SU-DHL-6 (cell line): ENCODE measurements around the gene FRY.

Experiments
- H2AFZ ChIP-seq: fragments of 200-600 bp; sonication (generic); 2 replicates; pipeline ENCODE4 v1.6.1; 2014; ENCODE audit warnings: low read depth, mild to moderate bottlenecking, moderate library complexity, mixed read lengths, antibody characterized with exemption, low read length; ENCODE audit not compliant: severe bottlenecking
- H3F3A ChIP-seq: fragments of 200-600 bp; shearing (Covaris generic); 2 replicates; pipeline ENCODE4 v1.6.0; 2016; ENCODE audit warnings: antibody characterized with exemption, mild to moderate bottlenecking; ENCODE audit not compliant: insufficient read depth
- H3K27ac ChIP-seq: fragments of 200-600 bp; sonication (generic); 2 replicates; pipeline ENCODE4 v1.5.1; 2016; ENCODE audit warnings: low read depth, mild to moderate bottlenecking, low read length, moderate library complexity, mixed read lengths
- H3K27me3 ChIP-seq: fragments of 200-600 bp; sonication (generic), shearing (Covaris generic); 2 replicates; pipeline ENCODE4 v1.6.0; 2014; ENCODE audit warnings: mild to moderate bottlenecking, low read length
- H3K36me3 ChIP-seq: fragments of 200-600 bp; sonication (generic); 2 replicates; pipeline ENCODE4 v1.6.1; 2014; ENCODE audit warnings: mild to moderate bottlenecking, low read length, mixed read lengths
- H3K4me2 ChIP-seq: fragments of 300-600, 200-600 bp; shearing (Covaris generic), sonication (generic); 2 replicates; pipeline ENCODE4 v1.6.0; 2014; ENCODE audit warnings: low read length, low read depth, mild to moderate bottlenecking; ENCODE audit not compliant: poor library complexity, severe bottlenecking
- H3K4me3 ChIP-seq: fragments of 200-600 bp; sonication (generic); 2 replicates; pipeline ENCODE4 v1.5.1; 2014; ENCODE audit warnings: antibody characterized with exemption, low read length, mild to moderate bottlenecking, mixed read lengths; ENCODE audit not compliant: insufficient read depth, poor library complexity, severe bottlenecking
- H3K79me2 ChIP-seq: fragments of 200-600 bp; sonication (generic); 2 replicates; pipeline ENCODE4 v1.6.1; 2014; ENCODE audit warnings: mild to moderate bottlenecking, low read length, moderate library complexity; ENCODE audit not compliant: insufficient read depth
- H3K9ac ChIP-seq: fragments of 200-600 bp; sonication (generic); 2 replicates; pipeline ENCODE4 v1.7.0; 2014; ENCODE audit warnings: mild to moderate bottlenecking, low read length
- H3K9me2 ChIP-seq: fragments of 200-600 bp; sonication (generic); replicated peaks from 2 replicates; pipeline ENCODE4 v1.6.1; 2014; ENCODE audit warnings: low read length; ENCODE audit not compliant: insufficient read depth
- H3K9me3 ChIP-seq: fragments of 200-600 bp; sonication (generic); 2 replicates; pipeline ENCODE4 v1.6.1; 2014; ENCODE audit warnings: low read length, mixed read lengths; ENCODE audit not compliant: insufficient read depth
- H4K20me1 ChIP-seq: fragments of 200-600 bp; sonication (generic); 2 replicates; pipeline ENCODE4 v1.6.1; 2014; ENCODE audit warnings: low read depth, mild to moderate bottlenecking, antibody characterized with exemption, low read length, moderate library complexity, mixed read lengths
- EZH2phosphoT487 ChIP-seq: fragments of 200-600 bp; sonication (generic), shearing (Covaris generic); conservative IDR thresholded peaks from 2 replicates; pipeline ENCODE4 v1.6.1; 2018; ENCODE audit warnings: mild to moderate bottlenecking, antibody characterized with exemption, low read length, moderate library complexity, mixed read lengths
- TF ChIP-seq, protein P1 (sequence below): fragments of 200-600 bp; sonication (generic); IDR thresholded peaks from one replicate; pipeline ENCODE4 v1.5.1; 2017; ENCODE audit warnings: antibody characterized with exemption, mild to moderate bottlenecking, low read length, moderate library complexity; ENCODE audit not compliant: insufficient read depth, poor library complexity, severe bottlenecking

The FRY gene

DNA sequence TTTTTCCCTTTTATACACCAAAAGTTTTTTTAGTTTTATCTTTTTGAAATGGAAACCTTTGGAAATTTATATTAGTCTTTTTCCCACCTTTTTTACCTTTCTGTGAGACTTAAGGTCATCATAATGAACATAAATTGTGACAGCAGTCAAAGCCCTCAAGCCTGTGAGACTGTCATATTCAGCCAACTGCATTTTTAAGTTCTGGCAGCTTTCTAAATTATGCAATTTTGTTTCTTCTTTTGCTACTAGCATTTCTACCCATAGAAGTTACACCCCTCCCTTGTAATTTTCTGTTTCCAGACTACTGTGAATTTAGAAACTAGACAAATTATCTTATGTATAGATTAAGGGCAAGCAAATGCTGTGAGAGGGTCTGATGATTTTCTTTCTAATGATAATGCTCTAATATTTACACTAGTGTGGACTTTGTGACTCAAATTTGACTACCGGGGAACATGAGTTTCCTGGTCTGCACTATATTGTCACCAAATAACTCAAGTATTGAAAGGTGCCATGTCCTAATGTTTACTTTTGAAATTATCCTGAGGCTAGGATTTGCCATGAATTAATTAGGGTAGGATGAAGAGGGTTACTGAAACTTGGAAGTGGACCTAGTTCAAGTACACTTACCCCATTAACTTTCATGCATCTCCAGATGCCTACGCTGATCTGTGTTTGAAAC is 43.7 kb downstream of the FRY start:
- no peaks in the 10 kb centered on the region for H4K20me1 ChIP-seq
- H3K27me3 ChIP-seq: no peaks in the 10 kb centered on the region
- H3K79me2 ChIP-seq: no peaks in the 10 kb centered on the region
- H3K9me2 ChIP-seq: no peaks in the 10 kb centered on the region
- H3K36me3 ChIP-seq: no peaks in the 10 kb centered on the region
- H3K4me2 ChIP-seq: no peak overlapping the region
- no peak overlapping the region for H3K9ac ChIP-seq
- TF ChIP-seq, protein P1, sequence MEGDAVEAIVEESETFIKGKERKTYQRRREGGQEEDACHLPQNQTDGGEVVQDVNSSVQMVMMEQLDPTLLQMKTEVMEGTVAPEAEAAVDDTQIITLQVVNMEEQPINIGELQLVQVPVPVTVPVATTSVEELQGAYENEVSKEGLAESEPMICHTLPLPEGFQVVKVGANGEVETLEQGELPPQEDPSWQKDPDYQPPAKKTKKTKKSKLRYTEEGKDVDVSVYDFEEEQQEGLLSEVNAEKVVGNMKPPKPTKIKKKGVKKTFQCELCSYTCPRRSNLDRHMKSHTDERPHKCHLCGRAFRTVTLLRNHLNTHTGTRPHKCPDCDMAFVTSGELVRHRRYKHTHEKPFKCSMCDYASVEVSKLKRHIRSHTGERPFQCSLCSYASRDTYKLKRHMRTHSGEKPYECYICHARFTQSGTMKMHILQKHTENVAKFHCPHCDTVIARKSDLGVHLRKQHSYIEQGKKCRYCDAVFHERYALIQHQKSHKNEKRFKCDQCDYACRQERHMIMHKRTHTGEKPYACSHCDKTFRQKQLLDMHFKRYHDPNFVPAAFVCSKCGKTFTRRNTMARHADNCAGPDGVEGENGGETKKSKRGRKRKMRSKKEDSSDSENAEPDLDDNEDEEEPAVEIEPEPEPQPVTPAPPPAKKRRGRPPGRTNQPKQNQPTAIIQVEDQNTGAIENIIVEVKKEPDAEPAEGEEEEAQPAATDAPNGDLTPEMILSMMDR: no peak
- no peak for TF ChIP-seq EZH2phosphoT487
- H3F3A ChIP-seq: no peaks in the 10 kb centered on the region
- no peak overlapping the region for H2AFZ ChIP-seq
- H3K9me3 ChIP-seq: no peaks in the 10 kb centered on the region
- no peak overlapping the region for H3K4me3 ChIP-seq
- H3K27ac ChIP-seq: no peak overlapping the region

DNA sequence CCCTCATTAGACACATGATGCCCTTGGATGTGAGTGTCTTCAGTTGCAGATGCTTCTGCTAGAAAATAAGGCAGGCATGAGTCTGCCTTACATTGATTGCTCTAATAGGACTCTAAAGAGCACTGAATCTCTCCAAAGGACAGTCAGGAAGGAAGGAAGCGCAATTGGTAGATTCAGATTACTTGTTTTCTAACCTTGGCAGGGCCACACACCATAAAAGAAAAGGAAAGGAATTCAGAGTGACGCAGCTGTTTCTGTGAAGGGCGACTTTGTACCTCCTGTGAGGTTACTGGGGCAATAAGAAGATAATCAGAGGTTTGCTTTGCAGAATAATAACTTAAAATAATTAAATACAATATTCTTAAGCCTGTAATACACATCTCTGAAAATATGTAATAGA is 48.0 kb downstream of the FRY start:
- Histone ChIP-seq H3K9ac (no peak overlapping the region), H3K9me3 (no peaks in the 10 kb centered on the region), H3K4me2 (no peak overlapping the region), H2AFZ (no peak overlapping the region), H4K20me1 (no peaks in the 10 kb centered on the region), H3K79me2 (no peaks in the 10 kb centered on the region), H3F3A (no peaks in the 10 kb centered on the region), H3K27ac (no peak overlapping the region), H3K4me3 (no peak overlapping the region), H3K36me3 (no peaks in the 10 kb centered on the region), H3K27me3 (no peaks in the 10 kb centered on the region), H3K9me2 (no peaks in the 10 kb centered on the region)
- no peak for TF ChIP-seq EZH2phosphoT487
- TF ChIP-seq, protein P1: no peak

DNA sequence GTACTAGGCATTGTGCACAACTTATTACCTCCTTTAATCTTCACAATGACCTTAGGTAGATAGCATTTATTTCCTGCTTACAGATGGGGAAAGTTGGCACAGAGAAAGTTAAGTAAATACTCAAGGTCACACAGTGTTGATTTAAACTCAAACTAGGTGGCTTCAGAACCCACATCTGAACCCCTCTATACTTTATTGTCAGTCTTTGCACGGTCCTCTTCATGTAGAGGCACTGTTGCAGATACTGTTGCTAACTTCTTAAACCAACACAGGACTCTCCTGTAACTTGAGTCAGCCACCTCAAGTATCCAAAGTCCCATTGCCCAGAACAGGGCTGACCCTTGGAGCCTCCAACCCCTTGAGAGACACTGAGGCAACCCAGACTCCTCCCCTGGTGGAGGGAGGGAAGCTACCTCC is 48.8 kb downstream of the FRY start:
- H3K9me2 ChIP-seq: no peaks in the 10 kb centered on the region
- TF ChIP-seq, protein P1: no peak
- TF ChIP-seq EZH2phosphoT487: no peak

More for the DNA sequence above, 48.8 kb downstream of the FRY start:
- Histone ChIP-seq H3K9me3 (no peaks in the 10 kb centered on the region), H3K4me3 (no peak overlapping the region), H3K27ac (no peak overlapping the region), H3K9ac (no peak overlapping the region), H3K27me3 (no peaks in the 10 kb centered on the region), H4K20me1 (no peaks in the 10 kb centered on the region), H3K4me2 (no peak overlapping the region), H2AFZ (no peak overlapping the region), H3K79me2 (no peaks in the 10 kb centered on the region), H3F3A (no peaks in the 10 kb centered on the region), H3K36me3 (no peaks in the 10 kb centered on the region)
